OCI-LY7 (cell line): ENCODE data around the gene RFT1.

ENCODE experiments used
- EZH2phosphoT487 ChIP-seq: fragments of 200-600 bp; sonication (generic); IDR thresholded peaks from 2 replicates; pipeline ENCODE4 v1.6.1; 2018; ENCODE audit warnings: low read depth, borderline replicate concordance, mild to moderate bottlenecking, mixed run types, antibody characterized with exemption, low read length, moderate library complexity, mixed read lengths
- TF ChIP-seq, protein P1 (sequence below): fragments of 200-600 bp; sonication (generic); conservative IDR thresholded peaks from 2 replicates; pipeline ENCODE4 v1.5.1; 2014; ENCODE audit warnings: mild to moderate bottlenecking, antibody characterized with exemption, low read length, moderate library complexity, mixed read lengths

DNA sequence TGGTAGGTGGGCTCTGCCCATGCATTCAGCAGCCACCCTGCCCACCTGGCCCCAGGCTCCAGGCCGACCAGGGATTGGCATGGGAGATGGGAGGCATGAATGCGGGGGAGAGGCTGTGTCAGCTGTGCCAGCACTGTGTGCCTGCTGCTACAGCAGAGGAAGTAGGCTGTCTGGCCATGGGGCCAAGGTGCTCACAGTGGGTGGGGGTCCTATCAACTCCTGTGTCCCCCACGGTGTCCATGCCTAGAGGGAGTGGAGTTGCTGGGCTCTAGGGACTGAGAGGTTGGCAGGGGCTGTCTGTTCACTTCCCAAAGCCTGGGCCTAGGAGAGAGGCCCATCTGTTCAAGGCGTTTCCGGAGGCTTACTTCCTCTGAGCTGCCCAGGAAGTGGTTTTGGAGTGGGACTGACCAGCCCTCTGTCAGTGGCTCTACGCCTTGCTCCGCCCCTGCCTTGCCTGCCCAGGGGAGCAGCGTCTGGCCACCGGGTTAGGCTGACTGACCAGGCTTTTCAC lies 36.6 kb upstream of the RFT1 start:
- TF ChIP-seq, protein P1, sequence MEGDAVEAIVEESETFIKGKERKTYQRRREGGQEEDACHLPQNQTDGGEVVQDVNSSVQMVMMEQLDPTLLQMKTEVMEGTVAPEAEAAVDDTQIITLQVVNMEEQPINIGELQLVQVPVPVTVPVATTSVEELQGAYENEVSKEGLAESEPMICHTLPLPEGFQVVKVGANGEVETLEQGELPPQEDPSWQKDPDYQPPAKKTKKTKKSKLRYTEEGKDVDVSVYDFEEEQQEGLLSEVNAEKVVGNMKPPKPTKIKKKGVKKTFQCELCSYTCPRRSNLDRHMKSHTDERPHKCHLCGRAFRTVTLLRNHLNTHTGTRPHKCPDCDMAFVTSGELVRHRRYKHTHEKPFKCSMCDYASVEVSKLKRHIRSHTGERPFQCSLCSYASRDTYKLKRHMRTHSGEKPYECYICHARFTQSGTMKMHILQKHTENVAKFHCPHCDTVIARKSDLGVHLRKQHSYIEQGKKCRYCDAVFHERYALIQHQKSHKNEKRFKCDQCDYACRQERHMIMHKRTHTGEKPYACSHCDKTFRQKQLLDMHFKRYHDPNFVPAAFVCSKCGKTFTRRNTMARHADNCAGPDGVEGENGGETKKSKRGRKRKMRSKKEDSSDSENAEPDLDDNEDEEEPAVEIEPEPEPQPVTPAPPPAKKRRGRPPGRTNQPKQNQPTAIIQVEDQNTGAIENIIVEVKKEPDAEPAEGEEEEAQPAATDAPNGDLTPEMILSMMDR = no peak
- TF ChIP-seq EZH2phosphoT487 = no peak
